Suprapubic skin (tissue), 4 donors: ENCODE measurements around the gene SCARB1.

Experiments used
- CTCF ChIP-seq, 2 donors: fragments of 200-600 bp in 1 of 2; fragments of 450-650 bp in 1 of 2; sonication (generic) in 1 of 2; IDR thresholded peaks; one replicate each; pipeline ENCODE4 v1.5.1; 2016 to 2019; ENCODE audit warnings: antibody characterized with exemption in 2 of 2, mild to moderate bottlenecking in 1 of 2, moderate library complexity in 1 of 2
- POLR2A ChIP-seq, 2 donors: fragments of 450-650 bp; IDR thresholded peaks; one replicate each; pipeline ENCODE4 v1.6.1; 2017; ENCODE audit warnings: antibody characterized with exemption in 2 of 2, mild to moderate bottlenecking in 2 of 2, moderate library complexity in 2 of 2
- POLR2AphosphoS5 ChIP-seq, 3 donors: sonication (generic); formaldehyde crosslinking; IDR thresholded peaks; one replicate each; pipeline ENCODE4 v1.6.1; 2017; ENCODE audit warnings: antibody characterized with exemption in 3 of 3

- TF ChIP-seq POLR2A (IDR thresholded peaks at IDR 0.05) (no peak), CTCF (IDR thresholded peaks at IDR 0.05) (no peak), POLR2AphosphoS5 (IDR thresholded peaks at IDR 0.05) (no peak)
Observed at GRCh38 chr12:124812979-124813378, 50.7 kb downstream of the SCARB1 start.
